GM12801 (cell line): ENCODE measurements around the gene SLC22A23.

Experiments
- TF ChIP-seq, protein P1 (sequence below): IDR thresholded peaks from one replicate; pipeline ENCODE4 v1.5.1; 2011; ENCODE audit warnings: control low read depth; ENCODE audit not compliant: insufficient read length; ENCODE audit errors: extremely low read depth

SLC22A23 gene

DNA sequence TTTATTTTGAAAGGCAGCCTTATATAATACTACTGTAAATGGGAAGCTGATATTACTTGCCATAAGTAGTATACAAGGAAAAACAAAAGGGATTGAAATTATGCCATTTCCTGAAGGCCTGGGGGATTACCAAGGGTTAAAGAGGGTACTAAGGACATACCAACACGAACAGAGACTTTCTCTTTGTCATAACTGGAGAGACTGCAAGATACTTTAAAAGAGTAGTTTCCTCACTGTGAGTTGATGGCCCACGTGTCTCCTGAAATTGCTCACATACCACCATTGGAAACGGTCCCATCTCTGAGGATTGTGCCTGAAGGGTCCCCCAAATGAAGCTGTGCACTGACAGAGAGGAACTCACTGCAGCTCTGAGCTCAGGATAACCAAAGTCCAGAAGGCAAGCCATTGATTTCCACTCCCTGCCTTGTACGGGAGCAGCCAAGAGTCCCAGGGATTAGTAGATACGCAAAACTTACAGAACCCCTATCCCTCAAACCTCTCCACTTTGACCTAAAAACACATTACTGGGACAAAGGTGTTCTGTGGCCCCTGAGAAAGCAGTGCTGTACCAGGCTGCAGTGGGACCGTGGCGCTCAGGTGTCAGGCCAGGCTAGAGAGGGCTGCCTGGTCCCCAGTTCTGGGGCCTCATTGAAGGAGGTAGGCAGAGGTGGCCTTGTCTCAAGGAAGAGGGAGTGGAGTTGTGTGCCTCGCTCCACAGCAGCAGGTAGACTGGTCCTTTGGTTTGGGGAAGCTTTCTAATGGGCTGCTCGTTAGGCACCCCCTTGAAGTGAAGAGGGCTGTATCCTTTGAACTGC lies 182.9 kb downstream of the SLC22A23 start:
- TF ChIP-seq, protein P1, sequence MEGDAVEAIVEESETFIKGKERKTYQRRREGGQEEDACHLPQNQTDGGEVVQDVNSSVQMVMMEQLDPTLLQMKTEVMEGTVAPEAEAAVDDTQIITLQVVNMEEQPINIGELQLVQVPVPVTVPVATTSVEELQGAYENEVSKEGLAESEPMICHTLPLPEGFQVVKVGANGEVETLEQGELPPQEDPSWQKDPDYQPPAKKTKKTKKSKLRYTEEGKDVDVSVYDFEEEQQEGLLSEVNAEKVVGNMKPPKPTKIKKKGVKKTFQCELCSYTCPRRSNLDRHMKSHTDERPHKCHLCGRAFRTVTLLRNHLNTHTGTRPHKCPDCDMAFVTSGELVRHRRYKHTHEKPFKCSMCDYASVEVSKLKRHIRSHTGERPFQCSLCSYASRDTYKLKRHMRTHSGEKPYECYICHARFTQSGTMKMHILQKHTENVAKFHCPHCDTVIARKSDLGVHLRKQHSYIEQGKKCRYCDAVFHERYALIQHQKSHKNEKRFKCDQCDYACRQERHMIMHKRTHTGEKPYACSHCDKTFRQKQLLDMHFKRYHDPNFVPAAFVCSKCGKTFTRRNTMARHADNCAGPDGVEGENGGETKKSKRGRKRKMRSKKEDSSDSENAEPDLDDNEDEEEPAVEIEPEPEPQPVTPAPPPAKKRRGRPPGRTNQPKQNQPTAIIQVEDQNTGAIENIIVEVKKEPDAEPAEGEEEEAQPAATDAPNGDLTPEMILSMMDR: no peak

DNA sequence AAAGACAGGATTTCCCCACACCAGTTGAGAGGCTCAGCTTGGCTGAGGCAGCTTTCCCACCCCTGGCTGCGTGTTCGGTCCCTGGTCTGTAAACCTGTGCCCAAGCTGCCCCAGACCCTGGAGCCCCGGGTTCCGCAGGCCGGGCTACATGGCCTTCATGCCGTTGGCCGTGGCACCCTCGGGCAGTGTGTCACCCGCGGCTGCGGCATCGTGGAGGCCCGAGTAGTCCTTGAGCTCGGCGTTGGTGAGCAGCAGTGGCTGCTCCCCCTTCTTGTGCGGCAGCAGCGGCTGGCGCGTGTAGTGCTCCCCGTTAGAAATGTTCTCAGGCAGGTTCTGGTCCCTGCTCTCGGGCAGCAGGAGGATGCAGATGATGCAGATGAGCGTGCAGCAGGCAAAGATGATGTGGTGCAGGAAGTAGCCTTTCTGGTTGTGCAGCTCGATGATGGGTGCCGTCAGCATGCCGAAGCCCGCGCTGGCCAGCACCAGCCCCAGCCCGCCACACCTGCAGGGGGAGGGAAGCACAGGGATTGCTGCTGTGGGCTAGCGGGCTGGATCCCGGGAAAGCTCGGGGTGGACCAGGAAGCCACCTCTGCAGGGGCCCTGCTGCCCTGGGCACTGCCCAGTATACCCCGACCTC lies 183.8 kb downstream of the SLC22A23 start:
- TF ChIP-seq, protein P1: no peak

DNA sequence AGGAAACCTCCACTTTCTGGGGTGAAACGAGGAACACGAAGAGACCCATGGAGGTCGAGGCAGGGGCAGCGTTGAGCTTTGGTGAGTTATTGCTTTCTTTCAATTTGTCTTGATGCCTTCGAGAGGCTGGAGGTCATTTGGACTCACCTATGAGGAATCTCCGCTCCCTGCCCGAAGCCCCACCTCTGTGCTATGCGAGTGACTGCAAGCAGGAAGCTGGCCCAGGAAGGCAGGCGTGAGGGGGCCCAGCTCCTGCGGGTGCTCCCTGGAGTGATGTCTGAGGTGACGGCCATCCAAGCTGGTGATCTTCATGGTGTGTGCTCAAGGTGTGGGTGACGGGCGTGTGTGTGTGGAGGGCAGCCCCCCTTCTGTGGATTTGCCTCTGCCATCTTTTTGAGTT lies 185.1 kb downstream of the SLC22A23 start:
- TF ChIP-seq, protein P1: no peak

DNA sequence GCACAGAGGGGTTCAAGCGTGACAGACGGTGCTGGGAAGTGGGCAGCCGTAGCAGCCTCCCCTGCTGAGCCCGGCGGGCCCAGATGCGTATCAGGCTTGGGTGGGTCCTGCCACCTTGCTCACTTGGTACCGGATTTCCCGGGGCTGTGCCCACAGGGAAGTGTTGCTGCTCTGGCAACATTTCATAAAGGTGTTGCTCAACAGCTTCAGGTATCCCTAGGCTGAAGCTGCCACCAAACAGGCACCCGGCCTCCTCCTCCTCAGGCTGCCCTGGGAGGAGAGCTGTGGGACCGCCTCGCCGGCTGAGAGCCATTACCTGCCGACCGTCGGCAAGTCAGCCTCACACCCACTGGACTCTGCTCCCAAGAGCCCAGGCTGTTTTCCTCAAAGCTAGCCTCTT lies 186.6 kb downstream of the SLC22A23 start:
- TF ChIP-seq, protein P1: no peak

DNA sequence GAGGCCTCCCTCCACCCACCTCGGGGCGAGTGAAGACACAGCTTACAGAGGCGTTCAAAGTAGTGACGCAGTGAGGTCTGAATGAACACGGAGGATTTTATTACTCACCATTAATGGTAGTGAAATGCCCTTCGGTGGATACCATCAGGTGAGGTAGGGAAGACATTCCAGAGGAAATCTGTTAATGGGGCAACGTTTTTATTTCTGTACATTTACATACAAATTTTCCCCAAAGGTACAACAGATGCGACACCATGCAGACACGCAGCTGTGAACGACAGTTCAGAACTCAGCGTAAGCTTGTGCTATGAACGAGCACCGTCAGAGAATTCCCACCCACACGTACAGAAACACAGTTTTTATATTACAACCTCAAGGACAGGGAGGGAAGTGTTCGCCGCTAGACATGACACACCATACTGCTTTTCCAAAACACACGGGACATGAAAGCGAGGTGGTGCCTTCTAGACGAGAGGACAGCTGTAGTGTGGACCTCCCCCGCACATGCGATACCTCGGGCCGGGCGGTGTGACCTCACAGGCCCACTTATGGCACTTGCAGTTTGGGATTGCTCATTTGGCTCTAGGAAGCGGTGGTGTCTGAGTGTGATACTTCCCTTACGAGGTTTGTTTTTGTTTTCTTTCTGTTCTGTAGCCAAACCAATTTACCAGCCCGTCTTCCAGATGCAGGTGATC lies 187.4 kb downstream of the SLC22A23 start:
- TF ChIP-seq, protein P1: no peak

DNA sequence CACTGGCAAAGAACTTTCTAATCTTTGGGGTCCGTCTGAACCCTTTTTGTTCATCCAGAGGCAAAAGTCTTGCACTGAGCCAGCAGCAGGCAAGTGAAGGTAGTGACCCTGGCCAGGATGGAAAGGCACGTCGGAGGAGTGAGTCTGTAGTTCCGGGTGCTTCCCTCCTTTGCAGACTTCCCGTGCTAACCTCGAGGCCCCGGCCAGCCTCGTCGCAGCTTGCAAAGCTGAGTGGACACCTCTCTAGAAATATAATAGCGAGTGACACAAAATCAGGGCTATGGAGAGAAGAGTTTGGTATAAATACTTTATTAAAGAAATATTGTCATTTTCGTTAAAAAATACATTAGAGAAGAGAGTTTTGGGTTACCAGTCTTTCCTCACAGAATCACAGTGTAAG lies 188.2 kb downstream of the SLC22A23 start:
- TF ChIP-seq, protein P1: no peak

DNA sequence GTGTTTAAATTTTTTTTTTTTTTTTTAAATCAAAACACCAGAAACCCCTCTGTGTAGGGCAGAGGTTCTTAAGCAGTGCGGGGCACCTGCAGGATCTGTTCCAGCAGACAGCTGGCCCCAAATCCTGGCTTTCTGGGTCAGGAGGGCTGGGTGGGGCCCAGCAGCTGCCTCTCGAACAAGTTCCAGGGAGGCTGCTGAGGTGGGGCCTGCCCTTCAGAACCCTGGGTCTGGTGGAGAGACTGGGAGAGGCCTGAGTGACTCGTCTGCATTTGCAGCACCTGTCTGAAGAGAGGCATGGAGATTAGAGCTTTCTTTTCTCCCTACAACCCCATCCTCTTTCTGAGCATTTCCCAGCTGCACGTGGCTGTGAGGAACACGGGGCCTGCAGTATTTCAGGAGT lies 189.7 kb downstream of the SLC22A23 start:
- TF ChIP-seq, protein P1: no peak
